Measurements from ENCODE around the gene CAMKK2. TPM values are rescaled to one million over a fixed set of nuclear protein-coding genes. Genes with fewer than 3 reads are reported as not detected.

CAMKK2 gene
- total RNA-seq, 4 donors from 2014 or later, result 16.8 to 32.6 (median 21.2) TPM

GRCh38 chr12:121248622-121249021 lies 47.9 kb downstream of the CAMKK2 start:
- intact Hi-C loops (cut with DNase I), result no loop called here
- H3K36me3 ChIP-seq, result peaks cover 14 to 100% (median 41%) of the 10 kb centered on the region in 3 donors
- peaks cover 0 to 10% (median 0%) of the 10 kb centered on the region in 3 donors for H3K4me1 ChIP-seq
- no peaks in the 10 kb centered on the region for H3K27me3 ChIP-seq
- H3K4me3 ChIP-seq, result no peak overlapping the region
- DNase-seq, result no peak
- no peaks in the 10 kb centered on the region for H3K9me3 ChIP-seq
- no peak for TF ChIP-seq POLR2A (IDR thresholded peaks at IDR 0.05)
- TF ChIP-seq CTCF (IDR thresholded peaks at IDR 0.05), result no peak
- H3K27ac ChIP-seq, result peak overlapping the region in 1 of 4 donors; percentile 26
- 75 to 95% methylated on average over 11 to 13 of the region's 22 CpGs for WGBS, 2 donors

GRCh38 chr12:121246893-121247557 lies 49.5 kb downstream of the CAMKK2 start:
- Histone ChIP-seq H3K27ac (no peak overlapping the region), H3K4me1 (peaks cover 0 to 10% (median 0%) of the 10 kb centered on the region in 3 donors), H3K27me3 (no peaks in the 10 kb centered on the region), H3K9me3 (no peaks in the 10 kb centered on the region), H3K4me3 (no peak overlapping the region), H3K36me3 (peaks cover 18 to 98% (median 39%) of the 10 kb centered on the region in 3 donors)
- intact Hi-C loops (cut with DNase I), result no loop called here
- TF ChIP-seq POLR2A (IDR thresholded peaks at IDR 0.05) (no peak), CTCF (IDR thresholded peaks at IDR 0.05) (no peak)
- WGBS, 2 donors, result 88 to 93% methylated on average over 8 to 10 of the region's 16 CpGs
- no peak for DNase-seq

DNA sequence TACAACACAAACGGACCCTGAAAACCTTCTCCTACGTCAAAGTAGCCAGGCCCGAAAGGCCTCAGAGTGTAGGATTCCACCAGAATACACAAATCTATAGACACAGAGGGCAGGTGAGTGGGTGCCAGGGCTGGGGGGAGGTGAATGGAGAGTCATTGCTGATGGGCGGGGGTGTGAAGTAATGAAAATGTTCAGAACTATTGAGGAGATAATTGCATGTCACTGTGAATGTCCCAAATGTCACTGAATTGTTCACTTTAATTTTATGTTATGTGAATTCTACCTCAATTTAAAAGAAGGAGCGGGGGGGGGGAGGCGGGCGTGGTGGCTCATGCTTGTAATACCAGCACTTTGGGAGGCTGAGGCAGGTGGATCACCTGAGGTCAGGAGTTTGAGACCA lies 50.6 kb downstream of the CAMKK2 start:
- WGBS, 2 donors, result 72 to 89% methylated on average over 6 to 7 of the region's 7 CpGs
- no peak for TF ChIP-seq POLR2A (IDR thresholded peaks at IDR 0.05)
- TF ChIP-seq CTCF (IDR thresholded peaks at IDR 0.05), result no peak
- no peak for DNase-seq
- Histone ChIP-seq H3K4me1 (peaks cover 0 to 16% (median 5%) of the 10 kb centered on the region in 3 donors), H3K27ac (no peak overlapping the region), H3K27me3 (no peaks in the 10 kb centered on the region), H3K9me3 (no peaks in the 10 kb centered on the region), H3K36me3 (peaks cover 18 to 97% (median 39%) of the 10 kb centered on the region in 3 donors), H3K4me3 (no peak overlapping the region)
- intact Hi-C loops (cut with DNase I), result no loop called here

DNA sequence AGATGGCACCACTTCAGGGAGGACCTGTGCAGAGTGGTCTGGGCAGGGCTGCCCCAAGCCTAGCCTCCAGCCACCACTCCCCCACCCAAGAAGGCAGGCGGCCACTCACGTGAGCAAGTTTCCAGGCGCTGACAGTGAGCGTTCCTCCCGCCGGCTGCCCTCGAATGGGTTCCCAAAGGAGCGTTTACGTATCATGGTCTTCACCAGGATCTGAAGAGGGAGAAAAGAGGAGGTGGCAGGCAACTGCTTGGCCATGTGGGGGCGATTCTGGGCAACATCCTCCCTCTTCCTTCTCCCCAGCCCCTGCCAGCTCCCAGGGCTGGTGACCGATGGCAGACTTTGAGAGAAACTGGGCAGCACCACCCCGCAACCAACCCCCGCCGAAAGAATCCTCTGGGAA lies 51.5 kb downstream of the CAMKK2 start:
- WGBS, 2 donors, result 89 to 90% methylated on average over 5 to 8 of the region's 14 CpGs
- H3K4me1 ChIP-seq, result peaks cover 7 to 14% (median 11%) of the 10 kb centered on the region in 3 donors
- DNase-seq, result no peak
- intact Hi-C loops (cut with DNase I), result no loop called here
- no peaks in the 10 kb centered on the region for H3K9me3 ChIP-seq
- H3K27ac ChIP-seq, result no peak overlapping the region
- peaks cover 18 to 92% (median 39%) of the 10 kb centered on the region in 3 donors for H3K36me3 ChIP-seq
- TF ChIP-seq POLR2A (IDR thresholded peaks at IDR 0.05) (no peak), CTCF (IDR thresholded peaks at IDR 0.05) (no peak)
- H3K4me3 ChIP-seq, result no peak overlapping the region
- H3K27me3 ChIP-seq, result no peaks in the 10 kb centered on the region

DNA sequence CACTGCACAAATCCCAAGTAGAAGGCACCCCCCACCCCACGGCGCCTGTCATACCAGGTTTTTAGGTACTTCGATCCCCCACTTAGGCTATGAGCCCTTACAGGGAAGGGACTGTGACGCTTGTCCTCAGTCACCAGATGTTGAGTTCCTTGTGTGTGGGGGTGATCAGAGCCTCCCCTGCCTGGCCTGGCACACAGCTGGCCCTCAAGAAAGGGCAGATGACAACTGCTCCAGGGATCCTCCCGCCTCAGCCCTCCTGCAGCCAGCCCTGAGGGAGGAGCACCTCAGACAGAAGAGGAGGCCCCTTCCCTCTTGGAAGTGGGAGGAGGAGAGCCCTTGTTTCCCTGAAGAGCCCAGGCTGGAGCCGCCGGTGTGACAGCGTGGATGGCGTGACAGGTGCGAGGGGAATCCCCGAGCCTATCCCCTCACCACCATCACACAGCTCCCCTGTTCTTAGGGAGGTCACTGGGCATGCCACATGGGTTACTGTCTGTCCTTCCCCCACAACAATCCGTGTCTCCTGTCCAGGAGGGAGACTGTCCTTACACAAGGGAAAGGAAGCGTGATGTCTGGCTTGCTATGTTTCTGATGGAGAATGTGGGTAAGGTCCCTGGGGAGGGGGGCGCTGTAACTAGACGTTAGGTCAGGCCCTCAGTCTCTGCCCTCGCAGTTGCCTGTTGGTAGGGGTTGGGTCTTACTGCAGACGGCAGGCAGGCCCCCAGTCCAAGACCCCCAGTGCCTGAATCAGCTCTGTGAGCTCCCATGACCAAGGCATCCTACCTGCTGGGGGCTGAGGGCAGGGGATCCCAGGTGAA lies 55.1 kb downstream of the CAMKK2 start:
- Histone ChIP-seq H3K27ac (peak overlapping the region; percentile 19 to 67 (median 59)), H3K4me3 (peak overlapping the region in 3 of 4 donors; percentile 14 to 57 (median 24)), H3K27me3 (no peaks in the 10 kb centered on the region), H3K9me3 (no peaks in the 10 kb centered on the region), H3K4me1 (peaks cover 16 to 25% (median 19%) of the 10 kb centered on the region in 3 donors), H3K36me3 (peaks cover 15 to 82% (median 16%) of the 10 kb centered on the region in 3 donors)
- intact Hi-C loops (cut with DNase I), result no loop called here
- TF ChIP-seq CTCF (IDR thresholded peaks at IDR 0.05) (no peak), POLR2A (IDR thresholded peaks at IDR 0.05) (no peak)
- 71 to 92% methylated on average over 9 to 10 of the region's 17 CpGs for WGBS, 2 donors
- no peak for DNase-seq
